C4-2B (cell line): ENCODE measurements around the gene APP.

Experiments used
- H3K27ac ChIP-seq: fragments of 450-650 bp; 2 replicates; pipeline ENCODE4 v1.5.1; 2017
- ZFX ChIP-seq: fragments of 450-650 bp; IDR thresholded peaks from 2 replicates; pipeline ENCODE4 v1.6.1; 2017
- TF ChIP-seq, protein P1 (sequence below): fragments of 450-650 bp; conservative IDR thresholded peaks from 2 replicates; pipeline ENCODE4 v1.5.1; 2017; ENCODE audit warnings: mild to moderate bottlenecking

APP gene

DNA sequence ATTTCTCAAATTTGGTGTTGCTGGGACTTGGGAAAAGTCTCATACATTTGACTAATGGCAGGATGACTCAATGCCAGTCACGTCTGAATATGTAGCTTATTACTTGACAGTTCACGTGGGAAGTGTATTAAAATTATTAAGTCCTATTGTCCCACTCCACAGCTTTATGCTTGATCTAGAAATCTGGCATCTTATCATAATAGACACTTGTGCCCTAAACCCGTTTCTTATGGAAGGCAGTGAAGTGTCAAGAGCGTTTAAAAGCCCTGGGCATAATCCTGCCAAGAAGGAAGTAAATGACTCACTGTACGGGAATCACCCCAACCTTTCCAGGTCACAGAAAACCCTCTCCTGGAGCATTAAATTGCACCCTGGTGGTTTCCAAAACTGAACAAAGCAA lies 207.4 kb downstream of the APP start:
- TF ChIP-seq, protein P1, sequence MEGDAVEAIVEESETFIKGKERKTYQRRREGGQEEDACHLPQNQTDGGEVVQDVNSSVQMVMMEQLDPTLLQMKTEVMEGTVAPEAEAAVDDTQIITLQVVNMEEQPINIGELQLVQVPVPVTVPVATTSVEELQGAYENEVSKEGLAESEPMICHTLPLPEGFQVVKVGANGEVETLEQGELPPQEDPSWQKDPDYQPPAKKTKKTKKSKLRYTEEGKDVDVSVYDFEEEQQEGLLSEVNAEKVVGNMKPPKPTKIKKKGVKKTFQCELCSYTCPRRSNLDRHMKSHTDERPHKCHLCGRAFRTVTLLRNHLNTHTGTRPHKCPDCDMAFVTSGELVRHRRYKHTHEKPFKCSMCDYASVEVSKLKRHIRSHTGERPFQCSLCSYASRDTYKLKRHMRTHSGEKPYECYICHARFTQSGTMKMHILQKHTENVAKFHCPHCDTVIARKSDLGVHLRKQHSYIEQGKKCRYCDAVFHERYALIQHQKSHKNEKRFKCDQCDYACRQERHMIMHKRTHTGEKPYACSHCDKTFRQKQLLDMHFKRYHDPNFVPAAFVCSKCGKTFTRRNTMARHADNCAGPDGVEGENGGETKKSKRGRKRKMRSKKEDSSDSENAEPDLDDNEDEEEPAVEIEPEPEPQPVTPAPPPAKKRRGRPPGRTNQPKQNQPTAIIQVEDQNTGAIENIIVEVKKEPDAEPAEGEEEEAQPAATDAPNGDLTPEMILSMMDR: no peak
- TF ChIP-seq ZFX: no peak
- H3K27ac ChIP-seq: no peak overlapping the region

DNA sequence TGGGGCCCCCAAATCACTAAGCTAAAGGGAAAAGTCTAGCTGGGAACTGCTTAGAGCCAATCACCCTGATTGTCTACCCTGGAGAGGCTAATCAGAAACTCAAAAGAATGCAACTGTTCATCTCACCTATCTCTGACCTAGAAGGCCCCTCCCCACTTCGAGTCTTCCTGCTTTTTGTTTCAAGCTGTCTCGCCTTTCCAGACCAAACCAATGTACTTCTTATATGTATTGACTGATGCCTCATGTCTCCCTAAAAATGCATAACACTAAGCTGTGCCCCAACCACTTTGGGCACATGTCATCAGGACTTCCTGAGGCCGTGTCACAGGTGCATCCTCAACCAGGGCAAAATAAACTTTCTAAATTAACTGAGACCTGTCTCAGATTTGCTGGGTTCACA lies 209.5 kb downstream of the APP start:
- TF ChIP-seq ZFX: no peak
- TF ChIP-seq, protein P1: no peak
- no peak overlapping the region for H3K27ac ChIP-seq

DNA sequence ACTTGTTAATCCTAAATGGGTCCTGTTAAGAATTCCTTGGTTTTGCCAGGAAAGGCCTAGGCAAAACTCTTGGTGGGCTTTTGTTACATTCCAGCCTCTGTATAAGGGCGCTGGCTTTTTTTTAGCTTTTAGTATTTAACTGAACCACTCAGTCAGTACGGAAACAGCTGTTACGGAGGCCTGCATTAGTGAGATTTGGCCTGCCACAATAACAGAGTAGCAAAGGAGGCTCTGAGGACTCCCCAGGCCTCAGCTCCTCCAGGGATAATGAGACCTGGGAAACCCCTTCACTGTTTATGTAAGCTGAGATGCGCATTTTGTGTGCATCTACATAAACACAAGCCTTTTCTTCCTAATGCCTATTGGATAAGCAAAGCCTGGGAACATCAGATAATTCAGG lies 210.2 kb downstream of the APP start:
- H3K27ac ChIP-seq: no peak overlapping the region
- TF ChIP-seq, protein P1: no peak
- no peak for TF ChIP-seq ZFX

DNA sequence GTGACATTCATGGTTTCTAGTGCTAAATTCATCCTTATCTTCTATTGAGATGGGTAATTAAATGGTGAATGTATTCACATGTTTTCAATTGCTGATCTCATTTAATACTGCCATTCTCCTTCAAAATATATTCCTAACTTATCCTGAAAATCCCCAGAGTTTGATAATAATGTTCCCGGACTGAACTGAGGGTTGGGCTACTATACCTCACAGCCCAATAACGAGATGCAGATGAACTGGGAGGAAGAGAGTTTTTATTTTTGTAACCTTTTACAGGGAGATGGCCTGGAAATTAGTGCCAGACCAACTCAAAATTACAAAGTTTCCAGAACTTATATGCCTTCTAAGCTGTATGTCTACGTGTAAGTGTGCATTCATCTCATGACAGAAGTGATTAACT lies 210.8 kb downstream of the APP start:
- no peak overlapping the region for H3K27ac ChIP-seq
- TF ChIP-seq ZFX: no peak
- TF ChIP-seq, protein P1: no peak

DNA sequence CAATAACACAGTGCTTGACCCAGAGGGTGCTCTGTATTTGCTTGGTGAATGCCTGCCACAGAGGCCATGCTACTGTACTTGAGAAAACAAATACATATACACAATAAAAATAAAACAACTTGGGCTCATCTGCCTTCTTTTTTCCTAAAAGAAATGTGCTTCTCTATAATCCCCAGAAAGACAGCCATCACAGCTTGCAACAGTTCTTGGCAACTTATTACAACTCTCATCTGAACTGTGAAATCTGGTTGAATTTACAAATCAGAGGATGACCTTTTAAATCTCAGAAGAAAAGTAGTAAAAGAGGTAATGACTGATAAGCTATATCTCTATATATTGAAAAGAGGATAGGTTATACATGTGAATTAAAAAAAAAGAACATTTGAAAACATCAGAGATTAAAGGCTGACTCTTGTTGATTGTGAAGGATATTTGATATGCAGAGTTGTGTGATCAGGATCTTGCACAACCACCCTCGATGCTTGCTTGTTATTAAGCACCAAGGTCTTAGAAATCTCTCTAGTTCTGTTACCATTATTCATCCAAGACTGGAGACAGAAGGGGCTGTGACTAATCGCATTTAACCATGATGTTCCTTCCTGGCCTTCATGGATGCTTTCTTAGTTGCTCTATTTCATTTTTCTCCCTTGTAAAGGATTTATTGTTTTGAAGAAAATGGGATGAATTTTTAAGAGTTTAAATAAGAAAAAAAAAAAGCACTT lies 213.4 kb downstream of the APP start:
- no peak overlapping the region for H3K27ac ChIP-seq
- TF ChIP-seq ZFX: no peak
- TF ChIP-seq, protein P1: no peak

DNA sequence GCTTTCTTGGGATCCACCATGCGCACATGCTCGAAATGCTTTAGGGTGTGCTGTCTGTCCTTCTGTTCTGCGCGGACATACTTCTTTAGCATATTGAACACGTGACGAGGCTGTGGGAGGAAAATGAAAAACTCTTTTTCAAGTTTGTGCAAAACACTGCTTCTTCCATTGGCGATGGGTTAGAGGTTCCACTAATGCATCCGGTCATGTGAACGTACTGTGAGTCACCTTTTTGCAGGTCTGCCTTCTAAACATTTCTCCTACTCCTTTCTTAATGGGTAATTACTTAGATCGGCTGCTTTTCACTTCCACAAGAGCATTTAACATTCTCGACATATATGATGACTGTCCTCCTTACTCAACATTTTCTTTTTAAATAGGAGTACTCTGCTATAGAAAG lies 214.9 kb downstream of the APP start:
- TF ChIP-seq, protein P1: no peak
- TF ChIP-seq ZFX: no peak
- no peak overlapping the region for H3K27ac ChIP-seq

DNA sequence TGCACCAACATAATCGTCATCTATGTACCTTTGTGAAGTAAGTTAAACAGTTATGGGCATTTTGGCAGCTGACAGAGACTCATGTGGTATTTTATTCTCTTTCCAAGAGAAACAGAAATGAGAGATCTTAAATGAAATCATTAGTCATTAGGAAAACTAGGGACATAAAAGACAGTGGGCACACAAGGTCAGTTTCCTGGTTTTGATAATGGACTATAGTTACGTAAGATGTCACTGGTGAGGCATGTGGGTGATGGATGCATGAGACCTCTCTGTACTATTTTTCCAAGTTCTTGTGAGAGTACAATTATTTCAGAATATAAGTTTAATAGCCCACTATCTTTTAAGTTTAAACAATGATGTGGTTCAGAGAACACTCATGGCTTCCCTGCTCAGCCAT lies 216.9 kb downstream of the APP start:
- H3K27ac ChIP-seq: no peak overlapping the region
- TF ChIP-seq, protein P1: no peak
- TF ChIP-seq ZFX: no peak
